Astrocyte of the spinal cord (primary cell): ENCODE results near the gene SWT1.

Source experiments
- DNase-seq: peaks from one replicate; pipeline ENCODE4 v3.0.0; 2011; ENCODE audit warnings: low read depth, low spot score
- H3K4me3 ChIP-seq: 2 replicates; pipeline ENCODE4 v1.5.1; 2011; ENCODE audit warnings: low read depth, mild to moderate bottlenecking, low read length, moderate library complexity
- CTCF ChIP-seq: IDR thresholded peaks from 2 replicates; pipeline ENCODE4 v1.5.1; 2012; ENCODE audit warnings: low read depth, mild to moderate bottlenecking, low read length, inconsistent platforms
- in situ Hi-C: cut with HindIII; loops from 2 replicates; pipeline ENCODE4 v1.10.0; 2017; ENCODE audit warnings: low sequenced_read_pairs

The SWT1 gene

DNA sequence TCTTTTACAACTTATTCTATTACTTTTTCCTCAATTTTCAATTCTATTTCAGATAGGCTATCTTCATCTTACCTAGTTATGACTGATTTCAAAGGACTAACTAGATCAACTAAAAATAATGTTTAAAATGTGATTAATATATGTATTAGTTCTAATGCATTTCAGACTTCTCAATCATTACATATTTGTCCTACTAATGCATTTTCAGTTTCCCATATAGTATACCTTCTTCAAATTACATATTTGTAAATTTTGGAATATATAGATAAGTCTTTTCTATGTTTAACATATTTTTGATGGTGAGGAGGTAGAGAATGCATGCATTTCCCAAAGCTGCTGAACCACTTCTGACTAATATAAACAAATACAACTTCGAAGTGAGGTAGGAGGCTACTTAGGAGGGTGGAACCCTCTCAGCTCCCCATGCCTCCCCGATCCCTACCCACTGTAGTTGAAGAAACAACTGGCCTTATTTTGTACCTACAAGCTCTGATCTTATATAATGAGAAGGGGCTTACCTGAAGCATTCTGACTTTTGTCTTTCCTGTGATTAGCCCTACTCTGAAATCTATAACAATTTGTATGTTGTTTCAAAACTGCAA lies 2.0 kb upstream of the SWT1 start:
- no peak for TF ChIP-seq CTCF
- DNase-seq = peak; percentile 22
- in situ Hi-C loops = no loop called here
- peak overlapping the region; percentile 8 for H3K4me3 ChIP-seq

DNA sequence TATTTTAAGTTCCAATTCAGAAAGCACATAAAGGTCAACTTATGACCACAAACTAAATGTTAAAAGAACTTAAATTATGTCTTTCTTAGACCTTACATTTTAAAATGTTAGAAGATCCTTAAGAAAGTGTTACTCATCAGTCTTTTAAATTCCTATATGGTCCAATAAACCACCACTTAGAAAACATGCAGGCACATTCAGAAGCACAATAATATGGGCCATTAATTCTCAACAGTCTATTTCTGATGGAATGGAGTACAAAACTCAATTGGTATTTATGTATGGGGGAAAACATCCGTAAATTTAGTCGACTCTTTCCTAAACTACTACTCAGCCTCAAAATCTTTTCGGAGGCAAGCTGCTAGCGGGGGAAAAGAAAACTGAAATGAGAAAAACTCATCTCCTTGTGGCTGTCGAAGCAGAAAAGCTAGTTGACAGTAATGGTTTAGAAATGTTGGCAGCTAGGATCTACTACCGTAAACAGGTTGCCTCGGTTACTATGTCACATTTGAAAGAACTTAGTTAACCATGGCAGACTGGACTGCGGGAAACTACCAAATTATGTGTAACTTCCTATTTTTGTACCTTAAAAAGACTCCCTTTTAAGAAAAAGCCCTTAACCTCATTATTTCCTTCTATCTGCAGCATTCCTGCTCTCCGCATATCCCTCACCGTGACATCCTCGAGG lies 1.2 kb upstream of the SWT1 start:
- peak overlapping the region; percentile 97 for H3K4me3 ChIP-seq
- TF ChIP-seq CTCF = no peak
- DNase-seq = peak; percentile 51
- in situ Hi-C loops = no loop called here

DNA sequence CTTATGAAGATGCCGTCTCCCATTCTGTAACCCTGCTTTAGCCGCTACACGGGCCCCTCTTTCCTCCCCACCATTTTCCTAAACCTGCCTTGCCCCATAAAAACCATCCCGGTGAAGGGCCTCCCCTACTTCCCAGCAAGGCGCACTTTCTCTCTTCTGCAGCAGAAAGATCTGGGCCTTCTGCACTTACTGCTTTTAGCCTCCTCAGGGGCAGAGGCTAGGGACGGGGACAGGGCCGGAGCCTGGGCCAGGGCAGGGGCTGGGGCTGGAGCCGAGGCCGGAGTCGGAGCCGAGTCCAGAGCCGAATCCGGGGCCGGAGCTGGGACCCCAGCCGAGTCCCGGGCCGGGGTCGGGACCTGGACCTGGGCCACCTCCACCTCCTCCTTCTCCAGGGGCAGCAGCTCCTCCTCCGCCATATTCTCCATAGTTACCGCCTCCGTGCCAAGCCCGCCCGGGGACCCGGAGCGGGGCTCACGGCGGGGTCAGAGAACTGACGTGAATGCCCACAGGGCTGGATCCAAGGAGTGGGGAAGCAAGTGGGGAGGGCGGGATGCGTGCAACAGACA lies 596 bp upstream of the SWT1 start:
- DNase-seq = no peak
- peak overlapping the region; percentile 97 for H3K4me3 ChIP-seq
- in situ Hi-C loops = no loop called here
- no peak for TF ChIP-seq CTCF

GRCh38 chr1:185157599-185158412 lies 839 bp downstream of the SWT1 start:
- in situ Hi-C loops = no loop called here
- H3K4me3 ChIP-seq = peak overlapping the region; percentile 97
- TF ChIP-seq CTCF = no peak
- DNase-seq = peak; percentile 12

- TF ChIP-seq CTCF = no peak
- no peak overlapping the region for H3K4me3 ChIP-seq
- in situ Hi-C loops = no loop called here
- DNase-seq = no peak
Observed at GRCh38 chr1:185158800-185159199, 1.8 kb downstream of the SWT1 start.

DNA sequence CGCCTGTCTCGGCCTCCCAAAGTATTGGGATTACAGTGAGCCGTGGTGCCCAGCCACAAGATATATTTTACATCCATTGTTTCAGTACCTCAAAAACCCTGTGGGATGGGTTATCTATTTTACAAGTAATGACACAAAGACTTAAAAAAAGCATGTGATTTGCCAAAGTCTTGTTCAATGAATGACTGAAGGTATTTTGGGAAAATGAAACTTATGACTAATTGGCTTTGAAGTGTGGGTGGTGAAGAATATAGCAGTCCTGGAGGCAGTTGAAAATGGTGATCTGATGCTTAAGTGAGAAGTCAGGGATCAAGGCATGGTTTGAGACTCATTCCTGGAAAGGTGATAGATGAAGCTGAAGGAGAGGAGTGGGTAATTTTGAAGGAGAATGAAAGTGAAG lies 3.0 kb downstream of the SWT1 start:
- no peak for DNase-seq
- TF ChIP-seq CTCF = no peak
- H3K4me3 ChIP-seq = no peak overlapping the region
- in situ Hi-C loops = no loop called here
